HG03520 (cell line): ENCODE results near the gene ITSN1.

Experiments used
- ATAC-seq: cut with Tn5 transposase; IDR thresholded peaks from one replicate; pipeline ENCODE4 v1.9.1; 2021; ENCODE audit warnings: mild to moderate bottlenecking, moderate library complexity; ENCODE audit not compliant: unreplicated experiment

The ITSN1 gene

GRCh38 chr21:33808715-33809367, 166.5 kb downstream of the ITSN1 start:
- no peak for ATAC-seq

DNA sequence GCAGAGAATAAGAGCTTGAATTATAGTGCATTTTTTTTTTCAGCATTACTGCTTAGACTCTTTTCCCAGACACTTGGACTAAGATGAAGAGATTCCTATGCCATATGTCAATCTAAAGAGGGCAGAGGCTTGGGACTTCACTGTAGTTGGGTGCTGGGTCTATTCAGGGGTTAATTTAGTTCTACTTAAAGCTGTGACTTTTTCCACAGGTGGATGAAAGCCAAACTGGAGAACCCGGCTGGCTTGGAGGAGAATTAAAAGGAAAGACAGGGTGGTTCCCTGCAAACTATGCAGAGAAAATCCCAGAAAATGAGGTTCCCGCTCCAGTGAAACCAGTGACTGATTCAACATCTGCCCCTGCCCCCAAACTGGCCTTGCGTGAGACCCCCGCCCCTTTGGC, 168.5 kb downstream of the ITSN1 start:
- ATAC-seq, result no peak

- ATAC-seq, result no peak
Measured at GRCh38 chr21:33811167-33812010, 169.1 kb downstream of the ITSN1 start.

DNA sequence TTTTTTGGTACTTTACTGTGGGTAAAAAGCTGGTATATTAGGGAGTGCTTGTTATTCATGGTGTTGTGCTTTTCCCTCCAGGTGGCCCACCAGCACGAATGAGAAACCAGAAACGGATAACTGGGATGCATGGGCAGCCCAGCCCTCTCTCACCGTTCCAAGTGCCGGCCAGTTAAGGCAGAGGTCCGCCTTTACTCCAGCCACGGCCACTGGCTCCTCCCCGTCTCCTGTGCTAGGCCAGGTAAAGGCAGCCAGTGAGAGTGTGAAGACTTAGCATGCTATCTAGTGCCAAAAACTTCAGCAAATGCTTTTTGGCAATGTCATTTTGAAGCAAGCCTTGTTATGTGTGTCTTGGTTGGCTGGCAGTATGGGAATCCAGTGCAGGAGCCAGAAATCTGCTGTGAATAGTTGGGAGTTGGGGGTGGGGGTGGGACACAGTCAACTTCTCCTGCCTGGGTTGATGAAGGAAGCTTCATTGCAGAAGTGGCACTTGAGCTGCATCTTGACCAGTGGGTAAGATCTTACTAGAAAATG, 171.6 kb downstream of the ITSN1 start:
- ATAC-seq, result no peak

- no peak for ATAC-seq
Measured at GRCh38 chr21:33815143-33815707, 172.9 kb downstream of the ITSN1 start.

DNA sequence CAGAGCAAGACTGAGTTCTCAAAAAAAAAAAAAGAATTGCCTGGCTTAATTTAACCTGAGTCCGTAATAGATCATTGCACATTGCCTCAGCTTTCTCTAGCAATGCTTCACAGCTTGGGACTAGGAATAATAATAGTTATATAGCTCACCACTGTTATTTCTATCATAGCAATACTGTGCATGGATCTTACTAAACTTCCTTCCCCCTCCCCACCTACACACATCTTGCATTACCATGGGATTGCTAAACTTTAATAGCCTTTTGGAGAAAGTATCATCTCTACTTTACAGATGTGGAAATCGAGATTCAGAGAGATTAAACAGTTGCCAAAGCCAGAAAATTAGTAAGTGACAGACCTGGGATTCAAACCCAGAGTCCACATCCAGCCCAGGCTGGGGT, 173.9 kb downstream of the ITSN1 start:
- ATAC-seq, result no peak

GRCh38 chr21:33817138-33817537, 174.8 kb downstream of the ITSN1 start:
- no peak for ATAC-seq

GRCh38 chr21:33817663-33818451, 175.6 kb downstream of the ITSN1 start:
- no peak for ATAC-seq

DNA sequence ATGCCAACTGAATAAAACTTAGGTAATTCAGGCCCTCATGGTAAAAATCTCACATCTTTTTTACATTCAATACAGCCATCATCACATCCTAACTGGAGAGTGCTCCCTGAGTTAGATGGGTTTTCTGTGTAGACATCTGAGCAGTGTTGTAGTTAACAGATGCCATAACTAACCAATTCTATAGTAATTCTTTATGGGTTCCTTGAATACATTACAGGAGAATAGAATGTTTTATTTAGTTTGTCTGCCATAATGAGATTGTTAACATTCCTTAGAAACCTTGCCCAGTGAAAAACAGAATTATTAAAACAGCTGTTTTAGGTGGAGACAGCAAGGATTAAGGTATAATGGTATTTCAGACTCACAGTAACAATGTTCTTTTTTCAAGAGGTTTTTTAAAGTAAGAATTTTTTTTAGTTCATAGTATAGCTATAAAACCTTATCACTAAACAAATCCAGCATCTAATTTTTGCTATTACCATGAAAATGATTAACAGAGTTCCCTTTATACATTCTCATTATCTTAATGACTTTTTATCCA, 178.0 kb downstream of the ITSN1 start:
- no peak for ATAC-seq

- ATAC-seq, result no peak
Measured at GRCh38 chr21:33820798-33821197, 178.5 kb downstream of the ITSN1 start.

- ATAC-seq, result no peak
Measured at GRCh38 chr21:33821503-33822322, 179.4 kb downstream of the ITSN1 start.

DNA sequence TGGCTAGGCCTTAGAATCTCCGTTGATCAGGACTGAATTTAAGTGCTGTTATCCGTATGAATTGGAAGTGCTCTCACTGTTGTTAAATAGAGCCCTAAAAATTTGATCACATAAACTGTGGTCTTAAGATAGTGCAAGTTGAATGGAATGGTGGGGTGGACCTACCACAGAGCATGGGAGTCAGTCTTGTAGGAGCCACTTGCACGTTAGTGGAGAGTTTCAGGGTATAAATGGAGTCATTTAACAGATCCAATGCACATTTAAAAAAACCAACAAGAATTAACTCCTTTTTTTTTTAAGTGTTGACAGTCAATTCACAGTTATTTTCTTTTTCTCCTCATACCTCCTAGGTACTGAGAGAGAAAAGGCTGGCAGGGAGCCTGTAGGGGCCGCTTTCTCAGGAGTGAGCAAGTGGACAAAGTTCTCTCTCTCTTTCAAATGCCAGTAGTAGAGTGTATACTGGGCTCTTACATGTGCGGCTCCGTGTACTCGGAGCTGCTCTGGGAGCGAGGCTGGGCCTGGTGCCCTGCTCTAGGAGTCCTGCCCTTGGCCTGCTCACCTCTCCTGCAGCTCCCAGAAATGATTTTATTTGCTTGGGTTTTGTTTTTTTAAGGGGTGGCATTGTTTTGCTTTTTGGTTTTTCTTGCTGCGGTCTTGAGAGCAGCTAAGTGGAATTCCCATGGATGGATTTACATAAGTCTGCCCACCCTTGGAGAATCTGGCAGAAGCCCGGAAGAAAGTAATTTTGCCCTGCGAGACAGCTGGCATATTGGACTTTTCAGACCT, 182.0 kb downstream of the ITSN1 start:
- no peak for ATAC-seq

GRCh38 chr21:33825419-33825818, 183.1 kb downstream of the ITSN1 start:
- no peak for ATAC-seq

DNA sequence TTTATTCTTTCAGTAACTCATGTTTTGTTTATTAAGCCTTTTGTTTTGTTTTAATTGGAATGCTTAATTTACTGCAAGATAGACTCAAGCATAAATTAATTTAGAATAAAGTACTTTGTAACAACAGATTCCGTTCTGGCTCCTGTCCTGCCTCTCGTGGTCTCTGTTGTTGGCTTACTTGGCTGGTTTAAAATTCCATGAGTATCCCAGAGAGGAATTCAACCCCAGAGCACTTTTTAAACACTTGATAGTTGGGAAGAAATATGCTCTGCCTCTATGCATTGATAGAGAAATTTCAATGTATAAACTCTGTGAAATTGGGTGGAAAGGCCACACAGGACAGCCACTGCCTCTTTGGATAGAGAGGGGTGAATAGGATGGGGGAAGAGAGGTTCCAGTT, 183.6 kb downstream of the ITSN1 start:
- ATAC-seq, result no peak

DNA sequence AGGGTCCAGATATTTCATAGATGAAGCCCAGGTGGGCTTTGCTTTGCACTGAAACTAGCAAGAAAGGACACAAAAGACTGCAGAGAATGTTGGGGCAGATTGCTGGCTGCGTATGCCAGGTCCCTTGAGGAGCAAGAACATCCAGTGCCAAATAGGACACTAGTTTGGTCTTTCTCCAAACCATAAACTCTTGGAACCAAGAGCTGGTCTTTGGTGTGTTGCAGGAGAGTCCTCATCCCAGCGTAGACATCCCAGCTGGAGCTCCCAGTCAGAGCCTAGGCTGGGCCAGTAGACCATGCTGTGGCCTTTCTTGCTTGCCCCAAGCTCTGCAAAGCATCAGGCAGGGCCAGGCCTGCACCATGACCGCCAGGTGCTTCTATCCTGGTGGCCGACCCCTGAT, 185.8 kb downstream of the ITSN1 start:
- no peak for ATAC-seq

GRCh38 chr21:33828577-33828976, 186.3 kb downstream of the ITSN1 start:
- ATAC-seq, result no peak

DNA sequence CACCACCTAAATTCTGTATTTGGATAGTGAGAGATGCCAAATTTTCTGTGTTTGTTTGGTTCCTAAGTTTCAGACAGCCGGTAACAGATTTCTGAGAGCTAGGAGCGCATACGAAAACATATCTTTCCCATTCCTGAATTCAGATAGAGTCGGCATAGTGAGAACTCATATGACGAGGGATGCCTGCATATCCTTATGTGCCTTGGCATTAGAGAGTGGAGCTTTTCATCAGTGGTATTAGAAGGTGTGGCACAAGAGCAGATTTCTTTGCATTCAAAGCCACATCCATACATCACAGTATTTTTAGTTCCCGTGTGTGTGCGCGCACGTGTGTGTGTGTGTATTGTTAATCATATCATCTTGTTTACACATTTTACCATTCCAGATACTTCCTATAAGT, 187.5 kb downstream of the ITSN1 start:
- ATAC-seq, result no peak

DNA sequence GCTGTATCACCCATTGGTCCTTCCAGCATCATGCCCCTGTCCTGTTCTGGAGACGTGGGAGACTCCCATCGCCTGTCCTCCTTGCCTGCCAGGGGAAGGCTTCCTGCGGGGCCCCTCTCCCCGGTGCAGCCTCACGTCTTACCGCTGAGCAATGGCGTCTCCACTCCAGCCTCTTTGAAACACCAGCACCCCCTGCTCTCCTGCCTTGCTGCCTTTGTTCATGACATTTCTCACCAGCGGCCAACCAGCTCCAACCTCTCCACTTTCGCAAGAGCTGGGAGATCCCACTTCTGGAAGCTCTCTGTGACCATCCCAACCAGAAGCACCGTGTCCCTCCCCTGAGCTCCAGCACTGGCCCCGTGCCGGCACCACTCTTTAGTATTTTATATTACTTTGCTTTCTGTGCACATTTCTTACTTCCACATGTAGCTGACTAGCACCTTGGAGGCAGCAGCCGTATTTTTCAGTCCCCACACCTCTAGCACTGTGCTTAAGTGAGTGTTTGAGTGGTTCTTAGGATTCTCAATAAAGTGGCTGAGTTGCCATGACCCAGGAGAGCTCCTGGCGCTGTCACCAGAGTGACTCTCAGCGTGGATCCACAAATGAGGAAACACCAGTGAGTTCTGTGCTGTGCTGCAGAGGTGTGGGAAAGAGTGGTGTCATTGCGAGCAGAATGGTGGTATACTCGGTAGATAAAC, 189.8 kb downstream of the ITSN1 start:
- ATAC-seq, result no peak
